ENCODE measurements around the gene MTR. TPM values are rescaled to one million over a fixed set of nuclear protein-coding genes. Genes with fewer than 3 reads are reported as not detected.
"Not testable (repeated sequence)": the region's sequence is repeated elsewhere in the genome, so short reads cannot be mapped to it uniquely, and the experiment has no call there.

Gene MTR
- total RNA-seq, 2 experiments from 2014 or later: 61.0 to 62.7 TPM

- Mint-ChIP-seq H3K9me3 (no peaks in the 10 kb centered on the region), H3K27ac (no peak overlapping the region), H3K27me3 (no peaks in the 10 kb centered on the region), H3K4me3 (no peak overlapping the region), H3K36me3 (peaks cover 35% of the 10 kb centered on the region), H3K4me1 (no peaks in the 10 kb centered on the region)
- DNase-seq (no peak), ATAC-seq (ENCODE audit: low read depth) (no peak)
- POLR2A ChIA-PET: no interaction called here
Measured at GRCh38 chr1:236893626-236894545, 98.8 kb downstream of the MTR start.

- no peak overlapping the region for H3K4me3 Mint-ChIP-seq
- DNase-seq (no peak), ATAC-seq (ENCODE audit: low read depth) (no peak)
- H3K36me3 Mint-ChIP-seq: peaks cover 44% of the 10 kb centered on the region
- no peak overlapping the region for H3K27ac Mint-ChIP-seq
- POLR2A ChIA-PET: no interaction called here
- peaks cover 1% of the 10 kb centered on the region for H3K9me3 Mint-ChIP-seq
- no peaks in the 10 kb centered on the region for H3K27me3 Mint-ChIP-seq
- H3K4me1 Mint-ChIP-seq: no peaks in the 10 kb centered on the region
Measured at GRCh38 chr1:236895665-236896387, 100.7 kb downstream of the MTR start.

- Mint-ChIP-seq H3K4me3 (no peak overlapping the region), H3K9me3 (peaks cover 2% of the 10 kb centered on the region), H3K27me3 (no peaks in the 10 kb centered on the region), H3K36me3 (peaks cover 48% of the 10 kb centered on the region), H3K27ac (peak overlapping the region; percentile 71), H3K4me1 (no peaks in the 10 kb centered on the region)
- POLR2A ChIA-PET: no interaction called here
- DNase-seq: no peak
- no peak for ATAC-seq (ENCODE audit: low read depth)
Measured at GRCh38 chr1:236896716-236897115, 101.6 kb downstream of the MTR start.

GRCh38 chr1:236904892-236905741 is 110.0 kb downstream of the MTR start:
- Mint-ChIP-seq H3K27me3 (no peaks in the 10 kb centered on the region), H3K9me3 (peaks cover 4% of the 10 kb centered on the region), H3K36me3 (peaks cover 24% of the 10 kb centered on the region), H3K27ac (no peak overlapping the region), H3K4me1 (no peaks in the 10 kb centered on the region), H3K4me3 (no peak overlapping the region)
- no peak for DNase-seq
- ATAC-seq (ENCODE audit: low read depth): no peak
- POLR2A ChIA-PET: no interaction called here

DNA sequence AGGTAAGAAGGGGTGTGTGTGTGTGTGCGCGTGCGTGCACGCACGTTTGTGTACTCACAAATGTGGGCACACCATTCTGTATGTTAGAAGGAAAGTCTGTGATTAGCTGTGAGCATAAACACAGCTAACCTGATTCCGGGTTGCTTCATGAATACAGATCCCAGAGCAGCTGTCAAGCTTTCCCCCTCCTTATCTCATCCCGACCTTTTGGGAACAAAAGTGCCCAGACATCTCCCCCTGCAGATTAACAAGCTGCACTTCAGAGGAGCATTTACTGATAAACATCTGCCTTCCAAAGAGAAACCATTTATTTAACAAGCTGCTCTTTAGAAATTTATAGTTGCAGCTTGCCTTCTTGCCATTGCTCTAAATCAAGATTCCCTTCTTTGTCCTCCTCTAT is 112.1 kb downstream of the MTR start:
- H3K4me1 Mint-ChIP-seq: no peaks in the 10 kb centered on the region
- peaks cover 2% of the 10 kb centered on the region for H3K9me3 Mint-ChIP-seq
- POLR2A ChIA-PET: no interaction called here
- ATAC-seq (ENCODE audit: low read depth) (no peak), DNase-seq (no peak)
- H3K36me3 Mint-ChIP-seq: peaks cover 9% of the 10 kb centered on the region
- no peak overlapping the region for H3K27ac Mint-ChIP-seq
- no peaks in the 10 kb centered on the region for H3K27me3 Mint-ChIP-seq
- H3K4me3 Mint-ChIP-seq: no peak overlapping the region

- Mint-ChIP-seq H3K9me3 (peaks cover 2% of the 10 kb centered on the region), H3K36me3 (peaks cover 1% of the 10 kb centered on the region), H3K4me3 (no peak overlapping the region), H3K27me3 (no peaks in the 10 kb centered on the region), H3K4me1 (no peaks in the 10 kb centered on the region), H3K27ac (no peak overlapping the region)
- ATAC-seq (ENCODE audit: low read depth): no peak
- no peak for DNase-seq
- POLR2A ChIA-PET: no interaction called here
Measured at GRCh38 chr1:236908669-236909068, 113.6 kb downstream of the MTR start.

- POLR2A ChIA-PET; H3K36me3 Mint-ChIP-seq; ATAC-seq (ENCODE audit: low read depth); H3K27ac Mint-ChIP-seq; H3K27me3 Mint-ChIP-seq; H3K9me3 Mint-ChIP-seq; H3K4me3 Mint-ChIP-seq; DNase-seq; H3K4me1 Mint-ChIP-seq: not testable (repeated sequence)
Measured at GRCh38 chr1:236911047-236911446, 116.0 kb downstream of the MTR start.

DNA sequence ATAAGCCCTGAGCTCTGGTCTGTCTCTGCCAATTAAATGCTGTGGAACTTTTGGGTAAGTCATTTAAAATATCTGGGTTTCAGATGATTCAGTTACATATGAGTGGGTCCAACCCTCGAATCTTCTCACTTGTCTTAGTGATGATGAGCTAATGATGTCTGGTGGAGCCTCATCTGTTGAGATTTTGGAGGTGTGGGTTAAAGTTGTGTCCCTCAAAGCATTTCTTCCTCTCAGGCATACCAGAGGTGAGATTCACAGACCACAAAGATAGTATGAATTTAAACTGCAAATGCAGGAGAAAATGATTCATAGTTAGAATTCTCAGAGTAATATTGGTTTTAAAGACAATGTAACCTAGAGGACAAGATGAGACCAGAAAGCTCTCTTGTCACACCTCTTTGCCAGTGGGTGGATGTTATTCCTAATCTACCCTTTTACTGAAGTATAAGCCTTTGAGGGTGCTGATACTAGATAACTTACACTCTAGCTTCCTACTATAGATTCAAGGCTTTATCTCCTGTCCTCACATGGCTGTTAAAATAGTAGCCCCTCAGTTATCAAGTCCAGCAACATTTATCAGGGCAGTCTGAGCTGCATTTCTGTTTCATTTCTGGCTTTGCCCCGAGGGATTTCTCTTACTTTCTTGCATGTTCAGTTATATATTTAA is 118.4 kb downstream of the MTR start:
- no peak overlapping the region for H3K4me3 Mint-ChIP-seq
- ATAC-seq (ENCODE audit: low read depth) (no peak), DNase-seq (no peak)
- H3K27ac Mint-ChIP-seq: no peak overlapping the region
- POLR2A ChIA-PET: no interaction called here
- H3K27me3 Mint-ChIP-seq: no peaks in the 10 kb centered on the region
- peaks cover 11% of the 10 kb centered on the region for H3K9me3 Mint-ChIP-seq
- peaks cover 6% of the 10 kb centered on the region for H3K36me3 Mint-ChIP-seq
- H3K4me1 Mint-ChIP-seq: no peaks in the 10 kb centered on the region

DNA sequence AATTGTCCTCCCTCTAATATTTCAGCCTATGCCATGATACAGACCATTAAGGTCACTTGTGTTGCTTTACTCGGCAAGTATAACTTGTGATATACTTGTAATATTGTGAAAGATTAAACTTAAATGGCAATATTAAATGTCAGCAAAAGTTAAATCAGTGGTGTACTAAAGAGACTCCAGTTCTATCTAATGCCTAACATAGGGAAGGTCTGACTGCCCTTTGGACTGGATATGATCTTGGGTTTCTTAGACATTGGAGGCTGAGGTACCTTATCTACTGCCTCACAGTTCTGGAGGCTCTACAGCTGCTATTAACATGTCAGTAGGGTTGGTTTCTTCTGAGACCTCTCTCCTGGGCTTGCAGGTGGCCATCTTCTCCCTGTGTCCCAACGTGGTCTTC is 119.3 kb downstream of the MTR start:
- Mint-ChIP-seq H3K4me1 (no peaks in the 10 kb centered on the region), H3K4me3 (no peak overlapping the region), H3K27ac (no peak overlapping the region), H3K36me3 (peaks cover 7% of the 10 kb centered on the region), H3K27me3 (no peaks in the 10 kb centered on the region), H3K9me3 (peaks cover 9% of the 10 kb centered on the region)
- ATAC-seq (ENCODE audit: low read depth): no peak
- no peak for DNase-seq
- POLR2A ChIA-PET: no interaction called here

GRCh38 chr1:236916131-236916800 is 121.2 kb downstream of the MTR start:
- DNase-seq (no peak), ATAC-seq (ENCODE audit: low read depth) (no peak)
- Mint-ChIP-seq H3K9me3 (peaks cover 9% of the 10 kb centered on the region), H3K4me3 (no peak overlapping the region), H3K27me3 (no peaks in the 10 kb centered on the region), H3K36me3 (peaks cover 7% of the 10 kb centered on the region), H3K27ac (no peak overlapping the region), H3K4me1 (no peaks in the 10 kb centered on the region)
- POLR2A ChIA-PET: no interaction called here

- no peaks in the 10 kb centered on the region for H3K27me3 Mint-ChIP-seq
- no peak overlapping the region for H3K27ac Mint-ChIP-seq
- no peak overlapping the region for H3K4me3 Mint-ChIP-seq
- peaks cover 7% of the 10 kb centered on the region for H3K36me3 Mint-ChIP-seq
- ATAC-seq (ENCODE audit: low read depth): no peak
- no peaks in the 10 kb centered on the region for H3K4me1 Mint-ChIP-seq
- H3K9me3 Mint-ChIP-seq: peaks cover 9% of the 10 kb centered on the region
- POLR2A ChIA-PET: no interaction called here
- no peak for DNase-seq
Measured at GRCh38 chr1:236917448-236917847, 122.4 kb downstream of the MTR start.

DNA sequence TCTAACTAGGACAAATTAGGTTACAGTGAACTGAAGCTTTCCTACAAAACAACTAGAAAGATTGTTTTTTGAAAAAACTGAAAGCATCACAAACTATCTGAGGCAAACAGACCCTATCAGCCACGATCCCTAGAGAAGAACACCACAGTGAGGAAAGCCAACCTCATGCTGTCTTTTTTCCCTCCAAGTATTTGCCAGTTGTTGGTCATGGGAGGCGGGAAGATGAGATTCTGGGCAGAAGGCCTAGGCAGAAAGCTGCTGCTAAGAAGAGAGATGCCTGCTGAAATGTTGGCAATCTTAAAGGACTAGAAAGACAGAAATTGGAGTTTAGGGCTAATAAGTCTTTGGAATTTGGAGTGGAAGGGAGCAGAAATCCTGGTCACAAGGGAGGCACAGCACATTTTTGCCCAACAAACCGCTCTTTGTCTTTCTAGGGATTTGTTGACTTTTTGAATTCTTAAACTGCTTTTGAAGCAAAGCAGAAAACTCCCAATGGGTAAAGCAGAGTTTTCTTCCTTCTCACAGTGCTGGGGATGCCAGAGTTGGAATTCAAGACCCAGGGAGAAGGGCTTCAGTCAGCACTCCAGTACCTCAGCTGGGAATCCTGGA is 125.3 kb downstream of the MTR start:
- Mint-ChIP-seq H3K36me3 (peaks cover 7% of the 10 kb centered on the region), H3K4me1 (no peaks in the 10 kb centered on the region), H3K27me3 (peaks cover 4% of the 10 kb centered on the region), H3K27ac (no peak overlapping the region), H3K4me3 (no peak overlapping the region), H3K9me3 (peaks cover 6% of the 10 kb centered on the region)
- DNase-seq (no peak), ATAC-seq (ENCODE audit: low read depth) (no peak)
- POLR2A ChIA-PET: no interaction called here
